Measurements from ENCODE around the gene MRPL2.

MRPL2 gene

DNA sequence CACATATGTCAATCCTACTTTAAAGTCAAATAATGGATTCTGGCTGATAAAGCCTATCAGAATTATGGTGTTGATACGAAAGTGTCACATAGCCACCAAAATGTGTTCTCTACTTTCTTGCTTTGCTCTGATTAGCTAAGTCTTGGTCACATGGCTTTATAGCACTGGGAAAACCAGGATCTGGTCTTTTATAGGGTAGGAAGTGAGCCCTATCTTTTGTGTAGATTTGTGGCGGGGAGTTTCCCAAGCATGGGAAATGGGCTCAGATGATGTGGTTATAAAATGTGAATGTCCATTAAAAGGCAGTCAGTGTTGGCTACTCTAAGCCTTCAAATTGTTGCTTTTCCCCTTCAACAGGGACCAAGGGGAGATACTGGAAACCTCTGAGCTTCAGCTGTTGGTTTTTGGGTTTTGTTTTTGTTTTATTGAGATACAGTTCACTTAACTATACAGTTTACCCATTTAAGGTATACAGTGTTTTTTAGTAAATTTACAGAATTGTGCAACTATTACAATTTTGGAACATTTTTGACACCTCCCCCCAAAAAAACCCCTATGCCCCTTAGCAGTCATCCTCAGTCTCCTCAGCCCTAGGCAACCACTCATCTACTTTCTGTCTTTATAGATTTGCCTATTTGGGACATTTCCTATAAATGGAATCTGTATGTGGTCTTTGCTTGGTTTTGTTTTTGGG is 25.6 kb downstream of the MRPL2 start:
- TF ChIP-seq, protein P1, sequence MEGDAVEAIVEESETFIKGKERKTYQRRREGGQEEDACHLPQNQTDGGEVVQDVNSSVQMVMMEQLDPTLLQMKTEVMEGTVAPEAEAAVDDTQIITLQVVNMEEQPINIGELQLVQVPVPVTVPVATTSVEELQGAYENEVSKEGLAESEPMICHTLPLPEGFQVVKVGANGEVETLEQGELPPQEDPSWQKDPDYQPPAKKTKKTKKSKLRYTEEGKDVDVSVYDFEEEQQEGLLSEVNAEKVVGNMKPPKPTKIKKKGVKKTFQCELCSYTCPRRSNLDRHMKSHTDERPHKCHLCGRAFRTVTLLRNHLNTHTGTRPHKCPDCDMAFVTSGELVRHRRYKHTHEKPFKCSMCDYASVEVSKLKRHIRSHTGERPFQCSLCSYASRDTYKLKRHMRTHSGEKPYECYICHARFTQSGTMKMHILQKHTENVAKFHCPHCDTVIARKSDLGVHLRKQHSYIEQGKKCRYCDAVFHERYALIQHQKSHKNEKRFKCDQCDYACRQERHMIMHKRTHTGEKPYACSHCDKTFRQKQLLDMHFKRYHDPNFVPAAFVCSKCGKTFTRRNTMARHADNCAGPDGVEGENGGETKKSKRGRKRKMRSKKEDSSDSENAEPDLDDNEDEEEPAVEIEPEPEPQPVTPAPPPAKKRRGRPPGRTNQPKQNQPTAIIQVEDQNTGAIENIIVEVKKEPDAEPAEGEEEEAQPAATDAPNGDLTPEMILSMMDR (IDR thresholded peaks at IDR 0.05): no peak

DNA sequence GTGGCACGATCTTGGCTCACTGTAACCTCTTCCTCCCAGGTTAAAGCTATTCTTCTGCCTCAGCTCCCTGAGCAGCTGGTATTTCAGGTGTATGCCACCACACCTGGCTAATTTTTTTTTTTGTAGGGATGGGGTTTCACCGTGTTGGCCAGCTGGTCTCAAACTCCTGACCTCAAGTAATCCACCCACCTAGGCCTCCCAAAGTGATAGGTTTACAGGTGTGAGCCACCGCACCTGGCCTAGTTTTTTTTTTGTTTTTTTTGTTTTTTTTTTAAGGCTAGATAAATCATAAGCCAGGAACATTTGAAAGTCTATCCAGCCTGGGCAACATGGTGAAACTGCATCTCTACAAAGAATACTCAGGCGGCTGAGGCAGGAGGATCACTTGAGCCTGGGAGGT is 26.9 kb downstream of the MRPL2 start:
- TF ChIP-seq, protein P1 (IDR thresholded peaks at IDR 0.05): no peak

DNA sequence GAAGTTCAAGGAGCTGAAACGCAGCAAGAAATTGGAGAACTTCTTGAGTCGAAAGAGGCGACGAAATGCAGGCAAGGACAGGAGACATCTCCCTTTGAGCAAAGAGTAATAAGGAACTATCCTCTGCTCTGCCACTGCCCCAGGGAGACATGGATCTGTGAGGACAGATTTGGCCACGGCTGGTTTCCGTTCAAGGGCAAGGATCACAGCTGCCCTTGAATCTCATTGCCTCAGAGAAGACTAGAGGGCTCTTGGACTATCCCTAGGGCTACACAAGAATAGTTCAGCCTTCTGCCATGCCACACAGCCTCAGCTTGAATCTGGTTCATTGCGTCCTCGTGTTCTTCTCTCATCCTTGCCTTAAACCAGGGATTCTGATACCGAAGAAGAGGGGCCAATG is 30.1 kb downstream of the MRPL2 start:
- TF ChIP-seq, protein P1 (IDR thresholded peaks at IDR 0.05): no peak

DNA sequence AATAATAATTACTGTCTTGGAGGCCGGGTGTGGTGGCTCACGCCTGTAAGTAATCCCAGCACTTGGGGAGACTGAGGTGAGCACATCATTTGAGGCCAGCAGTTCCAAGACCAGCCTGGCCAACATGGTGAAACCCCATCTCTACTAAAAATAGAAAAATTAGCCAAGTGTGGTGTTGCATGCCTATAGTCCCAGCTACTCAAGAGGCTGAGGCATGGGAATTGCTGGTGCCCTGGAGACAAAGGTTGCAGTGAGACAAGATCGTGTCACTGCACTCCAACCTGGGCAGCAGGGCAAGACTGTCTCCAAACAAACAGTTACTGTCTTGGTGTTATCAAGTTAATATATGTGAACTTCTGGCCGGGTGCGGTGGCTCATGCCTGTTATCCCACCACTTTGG is 32.9 kb downstream of the MRPL2 start:
- TF ChIP-seq, protein P1 (IDR thresholded peaks at IDR 0.05): no peak

DNA sequence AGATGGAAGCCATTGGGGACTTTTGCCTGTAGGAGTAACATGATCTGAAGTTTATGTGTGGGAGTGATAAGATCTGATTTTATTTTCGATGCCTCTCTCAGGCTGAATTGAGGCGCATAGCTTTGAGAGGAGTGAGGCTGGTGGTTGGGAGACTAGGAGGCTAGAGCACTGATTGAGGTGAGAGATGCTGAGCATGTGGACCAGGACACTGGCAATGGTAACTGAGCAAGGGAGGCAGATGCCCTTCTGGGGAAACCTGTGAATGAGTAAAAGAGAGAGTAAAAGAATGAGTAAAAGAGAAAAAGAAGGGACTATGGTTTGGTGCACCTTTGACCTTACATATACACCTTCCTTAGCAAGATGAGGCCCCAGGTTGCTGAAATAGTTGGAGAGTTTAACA is 34.8 kb downstream of the MRPL2 start:
- TF ChIP-seq, protein P1 (IDR thresholded peaks at IDR 0.05): no peak

DNA sequence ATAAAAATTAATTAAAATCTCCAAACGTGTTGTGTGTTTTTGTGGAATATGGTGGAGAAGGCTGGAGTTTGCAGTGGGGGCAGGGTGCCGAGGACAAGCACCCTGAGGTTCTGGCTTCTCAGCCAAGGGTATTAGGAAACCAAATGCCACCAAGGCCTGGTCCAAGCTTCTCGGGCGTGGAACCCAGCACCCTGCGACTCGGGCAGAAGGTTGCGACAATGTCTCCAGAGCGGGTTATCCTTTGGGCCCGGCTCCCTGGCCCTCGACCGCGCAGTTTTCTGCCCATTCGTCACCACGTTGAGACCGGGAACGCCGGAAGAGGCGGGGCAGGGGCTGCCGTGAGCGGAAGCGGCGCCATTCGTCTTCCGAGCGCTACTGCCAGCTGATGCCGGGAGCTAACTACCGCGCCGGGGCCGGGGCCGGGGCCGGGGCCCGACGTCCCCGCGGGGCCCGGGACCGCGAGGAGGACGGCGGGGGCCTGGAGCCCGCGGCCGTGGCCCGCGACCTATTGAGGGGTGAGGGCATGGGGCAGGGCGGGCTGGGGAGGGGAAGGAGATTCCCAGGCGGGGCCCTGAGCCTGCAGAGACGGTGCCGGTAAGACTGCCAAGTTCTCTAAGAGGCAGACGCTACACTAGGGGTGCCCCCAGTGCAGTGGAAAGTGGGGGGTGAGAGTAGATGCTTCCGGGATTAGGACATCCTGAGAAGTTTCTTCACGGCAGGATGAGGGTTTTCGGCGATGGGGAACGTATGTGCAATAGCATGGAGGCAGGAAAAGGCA is 37.8 kb downstream of the MRPL2 start, which contains the start of gene RRP36:
Gene RRP36 (plus strand): TSS at position 354 of the 778 bp plus-strand sequence. CDS start 32 bp downstream, at position 386.
- TF ChIP-seq, protein P1 (IDR thresholded peaks at IDR 0.05): no peak

DNA sequence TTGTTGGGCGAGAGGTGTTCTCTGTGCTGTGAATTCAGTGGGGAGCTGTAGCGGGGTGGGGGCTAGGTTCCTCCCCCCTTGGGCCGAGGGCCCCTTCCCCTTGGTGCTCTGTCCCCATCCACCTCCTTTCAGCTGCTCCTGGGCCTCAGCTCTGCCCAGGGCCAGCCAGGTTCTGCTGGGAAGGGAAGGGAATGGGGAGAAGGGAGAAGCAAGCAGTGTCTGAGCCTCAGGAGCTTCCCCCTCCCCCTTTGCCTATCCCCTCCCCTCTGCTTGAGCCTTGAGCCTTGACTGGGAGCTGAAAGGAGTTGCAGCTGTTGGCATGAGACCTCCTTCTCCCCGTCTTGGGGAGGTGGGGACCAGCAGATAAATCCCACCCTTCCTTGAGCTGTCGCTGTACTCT is 38.4 kb downstream of the MRPL2 start:
- TF ChIP-seq, protein P1 (IDR thresholded peaks at IDR 0.05): no peak

Measured in LNCAP (cell line).